Neural cell (in vitro differentiated cells): Measurements from ENCODE around the gene SULT1C3. TPM values are rescaled to one million over a fixed set of nuclear protein-coding genes. Genes with fewer than 3 reads are reported as not detected.

Source experiments
- H2AFZ ChIP-seq: fragments of 200-600, 300-800 bp; sonication (generic), shearing (Covaris generic); 2 replicates; pipeline ENCODE4 v1.6.0; 2014; ENCODE audit warnings: low read depth, mild to moderate bottlenecking, antibody characterized with exemption, low read length, moderate library complexity
- H3F3A ChIP-seq: fragments of 200-600 bp; shearing (Covaris generic); 2 replicates; pipeline ENCODE4 v1.6.1; 2016; ENCODE audit warnings: mild to moderate bottlenecking, moderate library complexity, mixed read lengths, antibody characterized with exemption, low read length; ENCODE audit not compliant: insufficient read depth, poor library complexity, severe bottlenecking
- H3K27ac ChIP-seq: fragments of 200-600, 300-800 bp; sonication (generic), shearing (Covaris generic); 2 replicates; pipeline ENCODE4 v1.5.1; 2014; ENCODE audit warnings: mild to moderate bottlenecking, low read length, moderate library complexity
- H3K27me3 ChIP-seq: fragments of 300-800, 200-600 bp; sonication (generic), shearing (Covaris generic); 2 replicates; pipeline ENCODE4 v1.6.0; 2014; ENCODE audit warnings: mild to moderate bottlenecking, low read depth, low read length, moderate library complexity; ENCODE audit not compliant: insufficient read depth
- H3K36me3 ChIP-seq: fragments of 300-800, 200-600 bp; sonication (generic), shearing (Covaris generic); 2 replicates; pipeline ENCODE4 v1.5.1; 2014; ENCODE audit warnings: mild to moderate bottlenecking, antibody characterized with exemption, low read length, moderate library complexity; ENCODE audit not compliant: insufficient read depth
- H3K4me2 ChIP-seq: fragments of 300-800, 200-600 bp; sonication (generic), shearing (Covaris generic); 2 replicates; pipeline ENCODE4 v1.6.0; 2014; ENCODE audit warnings: mild to moderate bottlenecking, low read length
- H3K4me3 ChIP-seq: fragments of 300-800, 200-600 bp; sonication (generic), shearing (Covaris generic); 2 replicates; pipeline ENCODE4 v1.5.1; 2014; ENCODE audit warnings: mild to moderate bottlenecking, low read length, moderate library complexity
- H3K79me2 ChIP-seq: fragments of 200-600 bp; shearing (Covaris generic); replicated peaks from 2 replicates; pipeline ENCODE4 v1.6.0; 2014; ENCODE audit warnings: mild to moderate bottlenecking, low read length, moderate library complexity; ENCODE audit not compliant: insufficient read depth
- H3K9ac ChIP-seq: fragments of 300-800, 200-600 bp; sonication (generic), shearing (Covaris generic); 2 replicates; pipeline ENCODE4 v1.6.1; 2016; ENCODE audit warnings: mild to moderate bottlenecking, low read length, mixed read lengths
- H3K9me2 ChIP-seq: fragments of 200-600 bp; shearing (Covaris generic); 2 replicates; pipeline ENCODE4 v1.6.1; 2016; ENCODE audit warnings: mild to moderate bottlenecking, low read length, mixed read lengths; ENCODE audit not compliant: insufficient read depth
- H3K9me3 ChIP-seq: fragments of 200-600, 300-800 bp; sonication (generic), shearing (Covaris generic); 2 replicates; pipeline ENCODE4 v1.6.1; 2016; ENCODE audit warnings: mild to moderate bottlenecking, mixed run types, low read length, moderate library complexity, mixed read lengths
- H4K20me1 ChIP-seq: fragments of 200-600 bp; shearing (Covaris generic); 2 replicates; pipeline ENCODE4 v1.6.1; 2016; ENCODE audit warnings: mild to moderate bottlenecking, mixed run types; ENCODE audit not compliant: insufficient read depth
- EP300 ChIP-seq: fragments of 450-650 bp; conservative IDR thresholded peaks from 2 replicates; pipeline ENCODE4 v1.6.1; 2014; ENCODE audit warnings: antibody characterized with exemption, mild to moderate bottlenecking, moderate library complexity; ENCODE audit not compliant: poor library complexity, severe bottlenecking
- EZH2 ChIP-seq: fragments of 200-600, 300-800 bp; shearing (Covaris generic), sonication (generic); IDR thresholded peaks from 2 replicates; pipeline ENCODE4 v1.6.1; 2014; ENCODE audit warnings: antibody characterized with exemption, low read length, borderline replicate concordance, mild to moderate bottlenecking; ENCODE audit not compliant: insufficient read depth, poor library complexity, severe bottlenecking
- MXI1 ChIP-seq: fragments of 450-650 bp; conservative IDR thresholded peaks from 2 replicates; pipeline ENCODE4 v1.6.1; 2014; ENCODE audit warnings: antibody characterized with exemption, mild to moderate bottlenecking; ENCODE audit not compliant: poor library complexity, severe bottlenecking
- POLR2AphosphoS5 ChIP-seq: IDR thresholded peaks from 2 replicates; pipeline ENCODE4 v1.6.1; 2012
- RAD21 ChIP-seq: fragments of 450-650 bp; conservative IDR thresholded peaks from 2 replicates; pipeline ENCODE4 v1.6.1; 2014; ENCODE audit warnings: antibody characterized with exemption, mild to moderate bottlenecking, moderate library complexity
- REST ChIP-seq: IDR thresholded peaks from 2 replicates; pipeline ENCODE4 v1.6.1; 2012; ENCODE audit warnings: borderline replicate concordance
- SMC3 ChIP-seq: fragments of 450-650 bp; conservative IDR thresholded peaks from 2 replicates; pipeline ENCODE4 v1.6.1; 2014; ENCODE audit warnings: antibody characterized with exemption, mild to moderate bottlenecking, moderate library complexity; ENCODE audit not compliant: poor library complexity
- TAF1 ChIP-seq: IDR thresholded peaks from 2 replicates; pipeline ENCODE4 v1.6.1; 2012; ENCODE audit warnings: low read depth
- polyA plus RNA-seq: library from polyadenylated mRNA; depleted of rRNA; stranded (reverse); fragments of >200 nt; gene quantifications from 2 replicates; pipeline ENCODE4 v1.2.3, GENCODE V29; 2014
- TF ChIP-seq, protein P1 (sequence below): fragments of 450-650 bp; IDR thresholded peaks from 2 replicates; pipeline ENCODE4 v1.5.1; 2014; ENCODE audit warnings: antibody characterized with exemption, mild to moderate bottlenecking, moderate library complexity; ENCODE audit not compliant: poor library complexity, severe bottlenecking

The SULT1C3 gene
- polyA plus RNA-seq, 1 donor from 2014 or later: not detected

- Histone ChIP-seq H3K79me2 (no peaks in the 10 kb centered on the region), H3F3A (no peaks in the 10 kb centered on the region), H2AFZ (no peak overlapping the region), H3K36me3 (no peaks in the 10 kb centered on the region), H3K9me2 (no peaks in the 10 kb centered on the region), H3K27me3 (no peaks in the 10 kb centered on the region), H4K20me1 (no peaks in the 10 kb centered on the region), H3K27ac (no peak overlapping the region), H3K4me2 (no peak overlapping the region), H3K9ac (no peak overlapping the region), H3K9me3 (no peaks in the 10 kb centered on the region), H3K4me3 (no peak overlapping the region)
- TF ChIP-seq TAF1 (no peak), EP300 (no peak), REST (no peak), RAD21 (no peak)
- TF ChIP-seq, protein P1, sequence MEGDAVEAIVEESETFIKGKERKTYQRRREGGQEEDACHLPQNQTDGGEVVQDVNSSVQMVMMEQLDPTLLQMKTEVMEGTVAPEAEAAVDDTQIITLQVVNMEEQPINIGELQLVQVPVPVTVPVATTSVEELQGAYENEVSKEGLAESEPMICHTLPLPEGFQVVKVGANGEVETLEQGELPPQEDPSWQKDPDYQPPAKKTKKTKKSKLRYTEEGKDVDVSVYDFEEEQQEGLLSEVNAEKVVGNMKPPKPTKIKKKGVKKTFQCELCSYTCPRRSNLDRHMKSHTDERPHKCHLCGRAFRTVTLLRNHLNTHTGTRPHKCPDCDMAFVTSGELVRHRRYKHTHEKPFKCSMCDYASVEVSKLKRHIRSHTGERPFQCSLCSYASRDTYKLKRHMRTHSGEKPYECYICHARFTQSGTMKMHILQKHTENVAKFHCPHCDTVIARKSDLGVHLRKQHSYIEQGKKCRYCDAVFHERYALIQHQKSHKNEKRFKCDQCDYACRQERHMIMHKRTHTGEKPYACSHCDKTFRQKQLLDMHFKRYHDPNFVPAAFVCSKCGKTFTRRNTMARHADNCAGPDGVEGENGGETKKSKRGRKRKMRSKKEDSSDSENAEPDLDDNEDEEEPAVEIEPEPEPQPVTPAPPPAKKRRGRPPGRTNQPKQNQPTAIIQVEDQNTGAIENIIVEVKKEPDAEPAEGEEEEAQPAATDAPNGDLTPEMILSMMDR: no peak
Measured at GRCh38 chr2:108262036-108262435, 22.3 kb downstream of the SULT1C3 start.

- no peaks in the 10 kb centered on the region for H3K9me3 ChIP-seq
- H3K27me3 ChIP-seq: no peaks in the 10 kb centered on the region
- H2AFZ ChIP-seq: no peak overlapping the region
- no peaks in the 10 kb centered on the region for H3K9me2 ChIP-seq
- no peak overlapping the region for H3K4me3 ChIP-seq
- H4K20me1 ChIP-seq: no peaks in the 10 kb centered on the region
- H3K4me2 ChIP-seq: no peak overlapping the region
- no peak overlapping the region for H3K27ac ChIP-seq
- no peaks in the 10 kb centered on the region for H3K79me2 ChIP-seq
- H3K9ac ChIP-seq: no peak overlapping the region
- H3F3A ChIP-seq: no peaks in the 10 kb centered on the region
- no peaks in the 10 kb centered on the region for H3K36me3 ChIP-seq
- no peak for TF ChIP-seq MXI1
- TF ChIP-seq EZH2: no peak
- TF ChIP-seq, protein P1: no peak
- TF ChIP-seq TAF1: no peak
- no peak for TF ChIP-seq SMC3
- no peak for TF ChIP-seq REST
- TF ChIP-seq POLR2AphosphoS5: no peak
- TF ChIP-seq RAD21: no peak
- no peak for TF ChIP-seq EP300
Measured at GRCh38 chr2:108263401-108263800, 23.6 kb downstream of the SULT1C3 start.
